C4-2B (cell line): ENCODE data around the gene NEGR1.

ENCODE experiments used
- H3K27ac ChIP-seq: fragments of 450-650 bp; 2 replicates; pipeline ENCODE4 v1.5.1; 2017
- CTCF ChIP-seq: fragments of 450-650 bp; conservative IDR thresholded peaks from 2 replicates; pipeline ENCODE4 v1.5.1; 2017; ENCODE audit warnings: mild to moderate bottlenecking
- ZFX ChIP-seq: fragments of 450-650 bp; IDR thresholded peaks from 2 replicates; pipeline ENCODE4 v1.6.1; 2017

The NEGR1 gene

GRCh38 chr1:72100771-72101170 is 181.6 kb downstream of the NEGR1 start:
- TF ChIP-seq ZFX (no peak), CTCF (no peak)
- no peak overlapping the region for H3K27ac ChIP-seq

GRCh38 chr1:72097851-72098570 is 184.3 kb downstream of the NEGR1 start:
- no peak for TF ChIP-seq CTCF
- TF ChIP-seq ZFX: no peak
- H3K27ac ChIP-seq: no peak overlapping the region

GRCh38 chr1:72094209-72094608 is 188.1 kb downstream of the NEGR1 start:
- TF ChIP-seq ZFX: no peak
- TF ChIP-seq CTCF: no peak
- H3K27ac ChIP-seq: no peak overlapping the region

GRCh38 chr1:72086394-72086793 is 195.9 kb downstream of the NEGR1 start:
- H3K27ac ChIP-seq: no peak overlapping the region
- no peak for TF ChIP-seq ZFX
- no peak for TF ChIP-seq CTCF

GRCh38 chr1:72075425-72075824 is 206.9 kb downstream of the NEGR1 start:
- no peak overlapping the region for H3K27ac ChIP-seq
- TF ChIP-seq CTCF (no peak), ZFX (no peak)

GRCh38 chr1:72066431-72066830 is 215.9 kb downstream of the NEGR1 start:
- TF ChIP-seq CTCF (no peak), ZFX (no peak)

GRCh38 chr1:72064196-72065075 is 217.9 kb downstream of the NEGR1 start:
- no peak overlapping the region for H3K27ac ChIP-seq

More at GRCh38 chr1:72066431-72066830, 215.9 kb downstream of the NEGR1 start:
- H3K27ac ChIP-seq: no peak overlapping the region

More at GRCh38 chr1:72064196-72065075, 217.9 kb downstream of the NEGR1 start:
- TF ChIP-seq CTCF (no peak), ZFX (no peak)
